CD4-positive, alpha-beta T cell treated with Interleukin-6 at 100 ng/mL for 8 hours (primary cell): ENCODE results near the gene BDKRB1.

Source experiments
- DNase-seq: peaks from one replicate; pipeline ENCODE4 v3.0.0-alpha.2; 2020; ENCODE audit warnings: mixed read lengths, low spot score

BDKRB1 gene

DNA sequence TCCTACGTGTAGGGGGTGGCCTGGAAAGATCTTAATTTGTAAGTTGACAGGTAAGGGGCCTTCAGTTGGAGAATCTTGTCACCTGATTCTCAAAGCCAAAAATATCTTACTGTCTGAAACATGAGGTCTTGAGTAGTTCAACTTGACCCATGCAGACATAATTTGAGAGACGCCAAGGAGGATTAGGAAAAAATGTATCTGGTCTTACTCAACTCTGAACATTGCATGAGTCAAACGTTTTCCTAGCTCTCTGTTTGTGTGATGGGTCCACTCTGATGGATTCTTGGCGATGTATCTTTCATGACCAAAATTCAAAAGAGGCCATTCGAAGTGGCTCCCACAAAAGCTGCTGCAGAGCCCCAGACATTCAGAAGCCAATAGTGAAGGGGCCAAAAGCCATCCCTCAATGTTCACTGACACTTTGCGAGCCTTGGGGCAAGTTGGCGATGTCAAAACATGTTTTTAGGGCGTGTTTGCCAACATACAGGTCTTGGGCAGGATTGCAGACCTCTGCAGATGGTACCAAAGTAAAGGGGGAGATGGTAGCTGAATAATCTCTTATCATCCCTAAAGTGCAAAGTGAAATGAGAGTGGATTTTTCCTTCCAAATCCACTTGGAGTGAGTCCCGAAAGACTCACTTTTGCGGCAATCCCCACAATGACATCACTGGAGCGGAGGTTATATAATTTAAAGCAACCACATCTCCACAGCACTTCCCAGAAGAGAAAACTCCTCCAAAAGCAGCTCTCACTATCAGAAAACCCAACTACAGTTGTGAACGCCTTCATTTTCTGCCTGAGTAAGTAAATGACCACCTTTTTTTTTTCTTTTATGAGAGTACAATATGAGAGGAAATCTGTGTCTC lies at the start of gene BDKRB1:
TSS of gene BDKRB1 (plus strand) at position 710 of the 866 bp plus-strand sequence. CDS start 7,473 bp downstream, outside the sequence.
- DNase-seq = no peak

DNA sequence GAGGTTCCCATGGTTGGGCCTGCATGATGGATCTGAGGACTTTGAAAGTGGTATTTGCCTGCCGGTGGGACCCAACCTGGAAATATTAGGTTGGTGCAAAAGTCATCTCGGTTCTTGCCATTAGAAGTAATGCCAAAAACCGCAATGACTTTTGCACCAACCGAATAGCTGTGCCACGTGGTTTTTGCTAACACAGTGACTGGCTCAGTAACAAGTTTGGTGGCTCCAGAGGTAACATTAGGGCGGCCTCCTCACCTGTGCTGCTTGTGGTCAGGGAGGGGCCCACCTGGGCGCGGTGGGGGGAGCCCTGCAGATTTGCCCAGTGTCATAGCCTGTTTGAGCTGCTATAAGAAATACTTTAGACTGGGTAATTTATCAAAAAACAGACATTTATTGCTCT lies 49.5 kb upstream of the BDKRB1 start:
- DNase-seq = no peak

DNA sequence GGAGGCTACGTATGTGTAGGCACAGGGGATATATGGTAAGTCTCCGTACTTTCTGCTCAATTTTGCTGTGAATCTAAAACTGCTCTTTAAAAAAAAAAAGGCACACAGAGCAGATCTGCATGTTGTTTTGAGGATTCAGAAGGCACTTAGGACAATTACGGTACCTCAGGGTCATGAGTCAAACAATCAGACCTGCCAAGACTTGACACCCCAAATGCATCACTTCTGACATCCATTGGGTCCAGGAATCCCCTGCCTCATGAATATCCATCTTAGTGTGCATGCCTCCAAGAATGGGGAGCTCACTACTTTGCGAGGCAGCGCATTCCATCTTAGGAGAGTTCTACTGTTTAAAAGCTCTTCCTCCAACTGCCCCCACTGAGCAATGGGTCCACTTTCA lies 48.3 kb upstream of the BDKRB1 start:
- DNase-seq = no peak

DNA sequence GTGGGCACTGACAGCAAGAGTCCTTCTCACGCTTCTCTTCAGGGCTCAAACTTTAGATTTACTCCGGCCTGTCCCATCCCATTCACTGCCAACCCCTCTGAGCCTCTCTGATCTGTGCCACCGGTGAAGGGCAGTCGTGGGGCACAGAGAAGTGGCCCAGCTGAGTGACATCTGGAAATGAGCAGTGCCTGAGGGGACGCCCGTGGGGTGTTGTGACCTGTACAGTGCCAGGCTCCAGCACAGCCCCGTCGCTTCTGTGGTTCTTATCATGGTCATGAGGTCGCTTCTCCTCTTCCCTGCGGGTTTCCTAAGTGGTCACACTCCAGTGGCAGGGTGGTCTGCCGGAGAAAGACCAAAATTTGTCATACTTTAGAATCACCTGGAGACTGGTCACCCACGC lies 47.3 kb upstream of the BDKRB1 start:
- no peak for DNase-seq

DNA sequence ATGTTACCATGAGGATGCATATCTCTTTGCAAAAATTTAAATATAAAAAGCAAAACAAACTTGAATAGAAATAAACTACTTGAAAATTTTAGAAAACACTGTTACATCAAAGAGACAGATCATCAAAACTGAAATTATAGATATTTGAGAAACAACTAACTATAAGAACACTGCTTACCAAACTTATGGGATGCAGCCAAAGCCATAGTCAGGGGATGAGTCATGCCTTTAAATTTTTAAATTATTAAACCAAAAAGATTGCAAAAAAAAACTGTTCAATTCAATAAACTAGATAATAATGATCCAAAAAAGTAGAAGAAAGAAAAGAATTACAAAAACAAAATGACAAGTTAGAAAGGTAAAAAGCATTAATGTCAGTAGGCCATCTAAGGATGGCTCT lies 43.9 kb upstream of the BDKRB1 start:
- DNase-seq = no peak

DNA sequence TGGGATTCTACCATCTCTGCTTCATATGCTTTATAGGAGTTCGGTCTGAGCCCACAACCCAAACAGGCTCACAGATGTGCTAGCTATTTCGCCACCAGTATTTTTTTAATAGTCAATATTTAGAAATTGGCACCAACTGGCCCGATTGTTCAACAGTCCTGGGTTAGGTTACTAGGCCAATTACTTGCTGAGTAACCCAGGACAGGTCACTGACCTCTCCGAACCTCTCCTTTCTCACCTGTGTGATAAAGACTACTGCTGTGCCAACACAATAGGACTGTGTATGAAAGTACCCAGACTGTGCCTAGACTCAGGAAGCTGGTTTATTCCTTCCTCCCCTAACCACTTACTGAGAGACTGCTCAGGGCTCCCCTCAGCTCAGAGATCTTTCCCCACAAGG lies 43.1 kb upstream of the BDKRB1 start:
- DNase-seq = no peak

DNA sequence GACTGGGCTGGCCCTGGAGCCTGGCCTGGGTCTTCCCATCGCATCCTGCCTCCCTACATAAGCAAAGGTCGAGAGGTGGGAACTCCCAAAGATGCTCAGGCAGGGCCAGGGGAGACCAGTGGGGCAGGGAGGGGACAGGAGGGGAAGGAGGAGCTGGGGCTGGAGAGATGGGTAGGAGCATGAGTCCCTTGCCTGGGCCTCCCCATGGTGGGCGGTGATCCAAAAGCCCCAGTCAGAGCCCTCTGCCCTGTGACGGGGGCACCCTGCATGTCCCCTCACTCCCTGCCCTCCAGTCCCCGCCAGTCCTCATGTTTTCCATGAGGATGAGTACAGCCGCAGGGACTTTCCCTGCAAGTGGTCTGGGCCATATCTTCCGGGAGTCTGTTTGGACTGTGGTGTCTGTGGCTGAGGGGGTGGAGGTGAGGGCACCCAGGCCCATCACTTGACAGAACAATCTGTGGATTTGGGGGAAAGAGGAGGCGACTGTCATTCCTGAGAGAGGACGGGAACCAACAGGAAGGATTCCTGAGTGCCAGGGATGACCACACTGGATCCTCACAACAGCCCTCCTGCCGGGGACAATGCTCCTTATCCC lies 42.0 kb upstream of the BDKRB1 start:
- DNase-seq = no peak

DNA sequence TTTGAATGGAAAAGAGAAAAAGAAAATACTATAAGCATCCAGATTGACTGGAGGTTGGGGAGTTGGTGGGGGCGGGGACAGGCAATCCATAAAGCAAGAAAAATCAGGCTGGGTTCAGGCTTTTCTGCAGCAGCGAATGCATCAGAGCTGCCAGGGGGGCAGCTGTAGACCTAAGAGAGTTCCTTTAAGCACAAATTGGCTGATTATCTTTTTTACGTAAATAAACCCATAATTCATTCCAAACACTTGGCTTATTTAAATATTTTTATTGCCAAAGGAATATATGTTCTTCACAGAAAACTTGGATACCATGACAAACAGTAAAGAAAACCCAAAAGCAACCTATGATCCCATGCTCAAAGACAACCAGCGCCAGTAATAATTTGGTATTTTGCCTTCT lies 41.2 kb upstream of the BDKRB1 start:
- DNase-seq = no peak

DNA sequence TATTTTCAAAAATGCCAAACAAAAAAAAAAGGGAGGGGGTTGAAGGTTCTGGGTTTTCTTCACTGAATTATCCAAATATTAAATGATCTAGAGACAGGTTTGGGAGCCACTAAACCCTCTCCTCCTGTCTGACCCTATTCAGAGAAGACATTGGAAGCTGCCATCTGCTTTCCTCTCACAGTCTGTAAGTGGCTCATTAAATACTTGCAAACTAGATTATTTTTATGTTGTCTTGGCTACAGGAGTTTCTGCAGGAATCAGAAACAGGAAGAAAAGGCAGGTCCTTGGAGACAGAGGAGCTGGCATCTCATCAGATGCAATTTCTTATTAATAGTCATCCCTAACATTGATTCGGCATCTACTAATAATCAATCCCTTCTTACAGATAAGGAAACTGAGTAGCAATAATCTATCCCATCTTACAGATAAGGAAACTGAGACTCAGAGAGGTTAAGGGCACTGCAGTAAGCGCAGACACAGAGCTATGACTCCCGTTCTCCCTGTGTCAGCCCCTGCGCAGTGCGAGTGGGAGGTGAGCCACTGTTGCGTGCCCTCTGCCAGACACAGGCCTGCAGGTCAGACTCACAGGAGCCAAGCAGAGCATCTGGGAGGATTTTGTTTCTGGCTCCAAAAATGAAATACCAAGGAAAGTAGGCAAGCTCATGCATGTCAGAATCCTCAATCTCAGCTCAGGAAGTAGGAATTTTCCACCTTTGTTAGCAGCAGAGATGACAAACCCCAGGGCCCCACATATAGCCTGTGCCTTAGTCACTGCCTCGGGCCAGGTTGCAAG lies 40.4 kb upstream of the BDKRB1 start:
- DNase-seq = no peak

DNA sequence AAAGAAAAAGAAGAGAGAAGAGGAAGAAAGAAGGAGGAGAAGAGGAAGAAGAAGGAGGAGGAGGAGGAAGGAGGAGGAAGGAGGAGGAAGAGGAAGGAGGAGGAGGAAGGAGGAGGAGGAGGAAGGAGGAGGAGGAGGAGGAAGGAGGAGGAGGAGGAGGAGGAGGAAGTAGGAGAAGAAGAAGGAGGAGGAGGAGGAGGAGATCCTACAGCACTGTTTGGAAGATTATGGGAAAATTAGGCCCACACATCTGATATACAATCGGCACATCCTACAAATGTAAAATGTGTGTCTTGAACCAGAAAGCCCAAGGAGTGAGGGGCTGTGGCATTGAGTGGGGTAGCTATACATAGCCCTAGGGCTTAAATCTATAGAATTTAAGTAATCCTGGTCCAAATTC lies 39.4 kb upstream of the BDKRB1 start:
- DNase-seq = no peak

DNA sequence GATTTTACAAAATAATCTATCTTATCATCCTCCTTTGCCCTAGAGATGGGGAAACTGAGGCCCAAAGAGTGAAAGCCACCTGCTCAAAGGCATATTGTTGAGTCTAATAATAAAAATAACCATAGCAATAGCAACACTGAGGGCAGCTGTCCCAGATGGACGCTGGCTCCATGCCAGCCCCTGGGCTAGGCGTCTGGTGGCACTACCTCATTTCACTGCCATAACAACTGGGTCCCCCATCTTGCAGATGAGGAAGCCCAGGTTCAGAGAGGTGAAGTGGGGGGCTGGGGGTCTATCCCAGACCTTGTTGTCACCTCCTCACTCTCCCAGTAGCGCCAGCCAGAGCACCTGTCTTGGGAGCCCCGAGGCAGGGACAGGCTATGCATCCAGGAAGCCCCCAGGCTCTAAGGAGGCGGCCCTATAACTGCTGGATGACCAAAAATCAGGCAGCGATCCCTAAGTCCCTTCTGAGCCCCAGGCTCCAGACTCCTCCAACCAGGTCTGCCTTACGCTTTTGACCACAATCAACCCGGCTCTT lies 38.6 kb upstream of the BDKRB1 start:
- DNase-seq = no peak

DNA sequence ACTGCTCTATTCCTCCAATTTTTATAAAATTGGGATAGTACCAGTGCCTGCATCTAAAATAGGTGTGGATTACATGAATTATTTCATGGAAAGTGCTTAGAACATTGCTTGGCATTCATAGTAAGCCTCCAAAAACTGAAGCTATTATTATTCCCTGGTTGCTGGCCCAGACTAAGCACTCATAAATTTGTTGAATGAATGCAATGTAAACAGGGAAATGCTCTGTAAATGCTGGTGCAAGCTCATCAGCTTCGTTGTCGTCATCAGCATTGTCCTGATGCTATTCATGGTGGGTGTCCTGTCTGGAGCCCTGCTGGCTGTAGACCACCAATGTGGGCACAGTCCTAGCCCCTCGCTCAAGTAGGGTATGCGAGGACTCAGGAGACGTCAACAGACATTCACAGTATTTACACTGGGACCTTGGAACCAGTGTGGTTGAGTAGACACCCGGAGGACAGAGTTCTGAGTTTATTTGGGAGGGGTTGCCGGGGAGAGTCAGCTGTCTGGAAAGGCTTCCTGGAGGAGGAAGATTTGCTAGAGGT lies 34.8 kb upstream of the BDKRB1 start:
- DNase-seq = no peak

DNA sequence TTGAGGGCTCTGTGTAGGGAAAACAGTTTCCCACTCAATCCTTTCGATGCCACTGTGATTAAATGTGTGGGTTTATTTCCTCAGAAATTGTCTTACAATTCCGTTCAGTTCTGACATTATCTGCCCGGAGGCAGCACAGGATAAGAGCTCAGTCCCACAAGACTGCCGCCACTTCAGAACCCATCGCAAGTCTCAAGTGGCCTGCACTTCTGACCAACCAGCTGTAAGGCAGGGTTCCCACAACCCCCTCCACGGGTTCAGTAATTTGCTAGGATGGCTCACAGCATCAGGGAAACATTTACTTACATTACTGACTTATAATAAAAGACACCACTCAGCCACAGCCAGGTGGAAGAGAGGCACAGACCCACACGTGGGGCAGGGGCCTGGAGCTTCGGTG lies 34.2 kb upstream of the BDKRB1 start:
- no peak for DNase-seq

DNA sequence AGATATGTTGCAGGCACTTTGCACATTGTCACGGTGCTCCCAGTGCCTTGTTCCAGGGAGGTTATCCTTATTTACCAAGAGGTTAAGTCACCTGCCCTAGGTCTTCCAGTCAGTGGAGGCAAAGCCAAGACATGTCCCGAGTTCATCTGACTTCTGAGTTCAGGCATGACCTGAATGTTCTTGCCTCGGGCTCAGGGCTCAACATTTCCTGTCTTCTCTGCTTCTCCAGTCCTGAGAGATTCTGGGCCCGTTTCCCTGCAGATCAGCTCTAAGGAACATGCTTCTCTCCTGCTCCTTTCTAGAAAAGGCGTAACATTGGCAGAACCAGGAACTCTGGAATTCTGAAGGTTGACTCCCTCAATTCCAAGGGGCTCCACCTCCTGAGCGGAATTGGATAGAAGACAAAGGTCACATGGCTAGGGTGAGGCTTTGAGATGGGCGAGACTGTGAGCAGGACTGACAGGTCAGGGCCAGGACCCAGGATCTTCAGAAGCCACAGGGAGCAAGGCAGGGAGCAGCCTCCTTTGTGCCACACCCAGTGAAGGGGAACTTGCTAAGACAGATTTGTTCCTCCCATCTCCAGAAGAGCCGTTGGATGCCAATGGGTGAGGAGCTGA lies 31.4 kb upstream of the BDKRB1 start:
- DNase-seq = no peak

DNA sequence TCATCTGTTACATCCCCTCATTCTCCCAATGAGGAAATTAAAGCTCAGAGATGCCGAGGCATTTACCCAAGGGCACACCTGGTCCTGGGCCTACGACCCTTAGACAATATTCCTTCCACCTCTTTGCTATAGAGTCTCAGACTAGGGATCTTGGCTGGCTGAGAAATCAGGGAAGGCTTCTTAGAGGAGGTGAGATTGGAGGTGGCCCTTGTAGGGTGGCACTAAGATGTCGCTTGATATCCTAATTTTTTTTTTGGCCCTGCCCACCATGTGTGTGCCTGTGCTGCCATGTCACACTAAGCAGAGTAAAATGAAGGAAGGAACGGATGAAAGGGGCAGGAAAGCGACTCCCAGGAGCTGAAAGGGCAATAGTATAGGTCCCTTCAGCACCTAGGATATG lies 30.8 kb upstream of the BDKRB1 start:
- DNase-seq = no peak

DNA sequence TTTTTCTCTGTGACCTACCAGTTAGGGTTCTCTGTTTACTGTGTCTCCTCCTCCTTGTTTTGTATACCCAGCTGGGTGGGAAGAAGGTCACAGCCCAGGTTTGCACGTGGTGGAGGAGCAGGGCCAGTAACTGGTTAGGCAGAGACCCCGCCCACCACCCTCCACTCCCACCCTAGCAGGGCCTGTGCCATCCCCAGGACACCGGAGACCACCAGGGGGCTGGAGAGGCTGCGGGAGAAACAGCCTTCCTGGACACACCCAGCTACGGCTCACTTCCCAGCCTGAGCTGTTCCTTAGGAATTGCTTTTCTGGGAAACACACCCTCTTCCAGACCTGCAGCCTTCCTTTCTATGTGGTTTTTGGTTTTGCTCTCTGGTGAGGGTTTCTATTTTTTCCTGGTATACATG lies 30.3 kb upstream of the BDKRB1 start:
- no peak for DNase-seq

DNA sequence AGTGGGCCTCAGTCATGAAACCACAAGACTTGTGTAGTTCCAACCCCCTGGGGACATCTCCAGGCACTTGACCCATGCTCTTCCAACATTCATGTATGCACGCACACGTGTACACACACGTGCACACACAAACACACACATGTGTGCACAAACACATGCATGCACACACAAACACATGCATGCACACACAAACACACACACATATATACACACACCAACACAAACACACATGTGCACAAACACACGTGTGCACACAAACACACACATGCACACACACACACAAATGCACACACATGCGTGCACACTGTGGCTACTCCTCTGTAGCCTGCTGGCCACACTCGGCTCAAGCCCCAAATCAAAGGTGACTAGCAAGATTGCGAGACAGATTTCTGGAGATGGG lies 28.6 kb upstream of the BDKRB1 start:
- no peak for DNase-seq

DNA sequence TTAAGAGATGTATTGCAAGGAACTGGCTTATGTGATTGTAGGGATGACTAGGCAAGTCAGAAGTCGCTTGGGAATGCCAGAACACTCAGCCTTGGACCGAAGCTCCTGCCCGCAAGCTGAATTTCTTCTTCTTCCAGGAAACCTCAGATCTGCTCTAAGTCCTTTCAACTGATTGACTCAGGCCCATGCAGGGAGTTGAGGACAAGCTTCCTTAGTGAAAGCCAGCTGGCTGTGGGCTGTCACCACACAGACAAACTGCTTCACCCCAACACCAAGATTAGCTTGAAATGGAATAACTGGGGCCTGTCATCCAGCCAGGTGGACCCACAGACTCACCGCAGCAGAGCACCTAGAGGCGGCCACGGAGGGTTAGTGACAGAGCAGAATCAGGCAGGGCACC lies 26.7 kb upstream of the BDKRB1 start:
- no peak for DNase-seq

DNA sequence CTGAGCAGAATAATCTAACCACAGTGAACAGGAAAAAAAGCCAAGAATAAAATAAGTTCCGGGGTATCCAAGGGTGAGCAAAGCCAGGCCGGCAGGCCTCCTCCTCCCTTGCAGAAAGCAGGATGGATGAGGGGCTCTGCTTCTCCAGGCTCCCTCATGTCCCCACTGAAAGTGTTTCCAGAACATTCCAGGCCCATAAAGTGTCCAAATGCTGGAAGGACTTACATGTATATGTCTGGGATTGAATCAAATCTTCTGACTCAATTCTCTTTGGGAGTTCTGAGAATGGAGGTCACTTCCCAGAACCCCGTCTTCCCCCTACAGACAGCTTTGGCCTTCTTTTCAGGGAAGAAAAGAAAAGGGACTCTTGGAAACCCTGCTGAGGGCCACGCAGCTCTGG lies 25.0 kb upstream of the BDKRB1 start:
- no peak for DNase-seq

DNA sequence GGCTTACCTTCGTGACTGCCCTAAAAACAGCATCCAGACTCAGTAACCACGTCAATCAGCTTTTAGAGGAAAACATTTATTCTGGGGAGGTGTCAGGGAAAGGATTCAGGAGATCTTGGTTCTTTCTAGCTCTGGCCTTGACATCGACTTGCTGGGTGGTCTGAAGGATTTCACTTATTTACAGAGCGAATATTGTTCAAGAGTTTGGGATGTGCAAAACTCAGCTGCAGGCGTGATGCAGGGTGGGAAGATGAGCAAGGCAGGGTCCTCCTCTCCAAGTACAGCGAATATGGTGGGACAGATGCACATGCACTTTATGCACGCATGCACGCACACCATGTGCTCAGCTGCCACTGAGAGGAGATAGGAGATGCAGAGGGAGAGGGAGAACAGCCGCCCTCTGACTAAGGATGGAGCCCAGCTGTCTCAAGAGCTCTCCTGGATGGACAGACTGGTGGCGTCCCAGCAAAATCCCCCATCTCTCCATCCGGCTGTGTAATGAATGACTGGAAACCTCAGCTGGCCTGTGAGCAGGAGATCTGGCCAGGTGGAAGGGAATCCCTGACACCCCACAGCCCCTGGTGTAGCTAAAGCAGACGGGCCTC lies 24.4 kb upstream of the BDKRB1 start:
- no peak for DNase-seq

DNA sequence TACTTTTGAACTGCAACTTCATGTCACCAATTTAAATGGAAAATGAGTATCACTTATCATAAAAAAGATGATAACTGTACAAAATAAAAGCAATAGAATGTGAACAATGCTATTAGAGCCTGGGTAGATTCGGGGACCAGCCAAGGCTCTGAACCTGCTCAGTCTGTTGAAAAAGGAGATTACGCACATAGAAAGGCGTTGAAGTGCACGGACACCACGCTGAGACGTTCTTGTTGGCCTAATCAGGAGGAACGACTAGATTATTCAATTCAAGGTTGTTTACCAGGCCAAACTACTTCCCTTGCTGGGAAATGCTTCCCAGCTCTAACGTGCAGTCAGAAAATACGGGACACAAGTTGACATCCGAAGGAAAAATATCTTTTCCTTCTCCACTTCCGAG lies 23.5 kb upstream of the BDKRB1 start:
- no peak for DNase-seq

DNA sequence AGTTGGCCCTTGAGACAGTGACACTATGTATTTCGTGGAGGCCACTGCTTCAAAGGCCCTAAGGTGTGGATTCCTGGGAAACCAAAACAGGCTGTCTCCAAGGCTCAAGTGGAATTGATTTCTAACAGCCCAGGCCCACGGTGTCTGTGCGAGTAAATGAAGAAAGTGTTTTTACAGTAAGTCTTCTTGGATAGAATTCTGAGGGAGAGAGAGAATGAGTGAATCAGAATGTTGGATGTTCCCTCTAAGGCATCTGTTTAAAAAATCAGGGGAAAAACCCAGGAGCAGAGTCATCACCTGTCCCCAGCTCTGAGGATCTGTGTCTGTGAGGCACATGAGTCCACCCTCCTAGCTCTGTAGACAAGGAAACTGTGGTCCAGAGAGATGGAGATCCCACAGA lies 22.3 kb upstream of the BDKRB1 start:
- no peak for DNase-seq
